Stimulated activated CD4-positive, alpha-beta T cell treated with anti-CD3 and anti-CD28 coated beads, TNF-alpha, amount 100 ng/mL, for 48 hours (primary cell): ENCODE data around the gene JADE2.
A peak's percentile ranks its signal among the peaks of the same experiment; 100 is the strongest.

Experiments
- DNase-seq, 3 donors: peaks; one replicate each; pipeline ENCODE4 v3.0.0-alpha.2; 2020; ENCODE audit warnings: low read depth in 3 of 3

The JADE2 gene

GRCh38 chr5:134529460-134529859 is 4.0 kb downstream of the JADE2 start:
- no peak for DNase-seq

GRCh38 chr5:134530301-134531077 is 5.0 kb downstream of the JADE2 start:
- no peak for DNase-seq

DNA sequence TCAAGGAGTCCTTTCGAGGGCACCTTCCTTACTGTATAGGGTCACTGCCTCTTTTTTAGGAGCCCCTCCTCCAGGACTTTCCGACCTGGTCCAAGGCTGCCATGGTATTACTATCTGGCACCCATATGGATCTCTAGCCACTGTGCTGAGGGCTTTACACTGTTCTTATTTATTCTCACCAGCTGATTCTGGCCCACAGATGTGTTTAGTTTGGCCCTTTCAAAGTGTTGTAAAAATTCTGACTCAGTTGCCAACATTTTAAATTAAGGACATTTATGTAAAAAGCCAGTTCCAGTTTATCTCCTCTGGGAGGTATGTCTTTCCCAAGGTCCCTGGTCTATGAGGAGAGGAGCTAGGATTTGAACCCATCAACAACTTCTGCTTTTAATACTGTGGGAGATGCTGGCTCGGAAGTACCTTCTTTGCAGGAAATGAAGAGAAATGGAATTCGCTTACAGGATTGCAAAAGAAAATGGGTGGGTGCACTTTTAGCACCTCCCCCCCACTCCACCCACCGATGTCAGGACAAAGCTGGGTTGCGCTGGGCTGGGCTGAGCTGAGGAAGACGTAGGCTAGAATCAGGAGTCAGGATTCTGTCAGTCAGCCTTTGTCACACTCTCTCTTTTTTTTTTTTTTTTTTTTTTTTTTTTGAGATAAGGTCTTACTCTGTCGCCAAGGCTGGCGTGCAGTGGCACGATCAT is 7.8 kb downstream of the JADE2 start:
- no peak for DNase-seq

DNA sequence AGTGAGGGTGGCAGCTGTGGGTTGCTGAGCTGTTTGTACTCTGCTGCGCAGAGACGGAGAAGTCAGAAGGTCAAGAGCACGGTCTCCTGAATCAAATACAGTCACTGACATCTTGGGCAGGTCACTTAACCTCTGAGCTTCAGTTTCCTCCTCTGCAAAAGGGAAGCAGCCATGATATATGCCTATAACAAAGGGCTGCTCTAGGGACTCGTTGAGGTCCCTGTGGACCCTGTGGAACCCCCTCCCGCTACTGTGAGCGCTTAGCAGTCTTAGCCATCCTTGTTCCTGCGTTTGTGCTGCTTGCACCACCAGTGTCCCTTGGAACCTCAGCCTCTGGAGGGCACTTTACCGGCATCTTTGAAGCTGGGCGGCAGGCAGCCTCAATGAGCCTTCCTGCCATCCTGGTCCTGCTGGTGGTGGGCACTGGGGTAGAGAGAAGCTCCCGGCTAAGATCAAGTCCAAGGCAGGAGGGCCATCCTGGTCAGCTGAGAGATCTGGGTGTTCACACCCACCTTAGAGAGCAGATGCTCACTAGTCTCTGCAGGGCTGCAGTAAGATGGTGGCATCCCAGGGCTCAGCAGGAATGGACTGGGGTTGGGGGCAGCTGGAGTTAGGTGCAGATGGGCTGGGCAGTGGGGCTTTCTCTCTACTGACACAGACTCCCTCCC is 8.7 kb downstream of the JADE2 start:
- DNase-seq, result no peak

- no peak for DNase-seq
Observed at GRCh38 chr5:134534726-134535110, 9.2 kb downstream of the JADE2 start.

DNA sequence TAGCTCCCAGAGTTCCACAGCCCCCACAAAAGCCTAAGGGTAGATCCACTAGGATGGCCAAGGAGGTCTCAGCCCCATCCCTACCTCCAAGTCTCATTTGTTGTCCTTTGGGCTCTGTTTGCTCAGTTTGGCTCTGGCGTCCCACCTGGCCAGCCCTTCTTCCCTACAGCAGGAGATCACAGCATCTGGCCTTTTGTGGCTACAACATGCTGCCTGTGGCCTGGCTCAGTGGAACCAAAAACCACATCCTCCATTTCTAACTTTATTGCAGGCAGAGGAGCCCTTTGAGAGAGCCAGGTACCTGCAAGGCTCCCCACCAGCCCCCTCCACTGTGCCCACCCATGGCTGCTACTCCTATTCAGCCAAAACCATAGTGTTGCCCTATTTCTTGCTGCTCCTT is 11.4 kb downstream of the JADE2 start:
- no peak for DNase-seq

DNA sequence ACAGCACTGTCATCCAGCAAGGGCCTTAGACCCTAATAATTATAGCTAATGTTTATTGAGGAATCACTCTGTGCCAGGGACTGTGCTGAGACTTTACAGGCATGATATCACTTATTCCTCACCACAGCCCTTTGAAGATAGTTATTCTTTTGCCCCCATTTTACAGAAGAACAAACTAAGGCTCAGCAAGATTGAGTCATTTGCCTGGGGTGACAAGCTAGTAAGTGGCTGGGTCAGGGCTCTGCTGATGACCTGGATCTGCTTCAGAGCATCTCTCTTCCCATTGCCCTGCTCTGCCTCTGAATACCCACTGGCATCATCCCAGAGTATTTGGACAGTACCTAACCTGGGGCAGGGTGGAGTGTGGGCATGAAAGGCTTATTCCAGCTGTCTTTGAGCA is 11.8 kb downstream of the JADE2 start:
- DNase-seq, result no peak

DNA sequence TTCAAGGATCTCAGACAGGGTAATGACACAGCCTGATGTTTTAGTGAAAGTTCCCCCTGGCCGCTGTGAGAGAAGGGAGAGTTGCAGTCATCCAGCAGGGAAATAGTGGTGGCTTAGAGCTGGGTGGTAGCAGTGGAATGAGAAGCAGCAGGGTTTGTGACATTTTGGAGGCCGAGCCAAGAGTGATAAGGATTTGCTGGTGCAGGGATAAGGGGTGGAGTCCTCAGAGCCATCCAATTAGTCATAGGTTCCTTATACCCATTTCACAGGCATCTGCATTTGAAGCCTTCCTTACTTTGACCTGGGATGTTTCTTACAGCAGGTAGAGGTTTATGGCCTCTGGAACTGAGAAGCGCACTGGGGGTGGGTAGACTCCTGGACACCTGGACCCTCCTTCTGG is 12.8 kb downstream of the JADE2 start:
- DNase-seq, result no peak

GRCh38 chr5:134539732-134540131 is 14.3 kb downstream of the JADE2 start:
- no peak for DNase-seq

GRCh38 chr5:134540747-134541733 is 15.6 kb downstream of the JADE2 start:
- no peak for DNase-seq

- DNase-seq, result no peak
Observed at GRCh38 chr5:134541736-134542376, 16.4 kb downstream of the JADE2 start.

DNA sequence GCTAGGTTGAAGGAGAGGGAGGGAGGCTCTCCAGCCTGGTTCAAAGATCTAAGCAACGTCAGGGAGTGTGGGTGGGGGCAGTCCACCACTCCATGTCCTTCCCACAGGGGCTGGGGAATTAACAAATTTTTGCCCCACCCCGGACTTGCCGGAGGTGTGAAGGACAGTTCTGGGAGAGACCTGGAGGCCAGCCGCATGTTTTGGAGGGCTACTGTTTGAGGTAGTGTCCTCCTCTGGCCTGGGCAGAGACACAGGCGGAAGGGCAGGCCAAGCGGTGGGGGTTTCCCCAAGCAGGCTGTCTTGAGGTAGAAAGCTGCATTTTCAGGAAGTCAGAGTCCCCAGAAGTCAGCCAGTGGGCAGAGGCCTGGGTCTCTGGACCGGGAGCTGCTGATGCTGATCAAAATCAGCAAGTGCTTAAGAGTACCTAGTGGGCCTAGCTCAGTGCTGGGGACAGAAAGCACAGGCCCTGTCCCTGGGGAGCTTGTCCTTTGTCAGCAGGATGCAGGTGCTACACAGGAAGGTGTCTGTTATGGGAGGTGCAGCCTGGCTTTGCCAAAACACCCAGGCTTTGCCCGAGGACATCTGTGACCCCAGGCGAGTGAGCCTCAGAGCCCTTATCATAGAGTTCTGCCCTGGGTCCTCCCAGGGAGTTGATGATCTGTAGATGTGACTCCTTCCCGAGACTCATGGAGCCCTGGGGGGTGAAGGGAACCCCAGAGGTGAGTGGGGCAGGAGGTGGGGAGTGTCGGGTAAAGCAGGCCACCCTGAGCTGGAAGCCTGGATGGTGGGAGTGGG is 18.5 kb downstream of the JADE2 start:
- DNase-seq, result peak in 1 of 3 donors; percentile 33

- no peak for DNase-seq
Observed at GRCh38 chr5:134545070-134545868, 19.8 kb downstream of the JADE2 start.

- no peak for DNase-seq
Observed at GRCh38 chr5:134547066-134547465, 21.6 kb downstream of the JADE2 start.

DNA sequence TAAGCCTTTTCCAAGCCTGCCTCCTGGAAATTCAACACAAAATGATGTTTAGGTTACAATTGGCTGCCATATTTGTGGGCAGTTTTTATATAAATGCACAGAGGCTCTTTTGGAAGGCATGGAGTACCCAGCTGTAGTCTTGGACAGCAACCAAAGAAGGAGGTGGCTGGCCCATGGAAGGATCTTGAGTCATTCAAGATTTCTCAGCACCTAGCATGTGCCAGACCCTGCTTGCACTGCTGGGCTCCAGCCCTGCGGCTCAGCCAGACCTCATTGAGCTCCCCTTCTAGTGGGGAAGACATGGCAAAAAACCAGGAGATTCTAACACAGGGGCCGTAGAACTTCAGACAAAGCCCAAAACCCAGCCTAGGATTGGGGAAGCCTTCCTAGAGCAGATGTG is 22.1 kb downstream of the JADE2 start:
- no peak for DNase-seq

GRCh38 chr5:134547999-134548658 is 22.7 kb downstream of the JADE2 start:
- no peak for DNase-seq

GRCh38 chr5:134549714-134550113 is 24.2 kb downstream of the JADE2 start:
- no peak for DNase-seq

DNA sequence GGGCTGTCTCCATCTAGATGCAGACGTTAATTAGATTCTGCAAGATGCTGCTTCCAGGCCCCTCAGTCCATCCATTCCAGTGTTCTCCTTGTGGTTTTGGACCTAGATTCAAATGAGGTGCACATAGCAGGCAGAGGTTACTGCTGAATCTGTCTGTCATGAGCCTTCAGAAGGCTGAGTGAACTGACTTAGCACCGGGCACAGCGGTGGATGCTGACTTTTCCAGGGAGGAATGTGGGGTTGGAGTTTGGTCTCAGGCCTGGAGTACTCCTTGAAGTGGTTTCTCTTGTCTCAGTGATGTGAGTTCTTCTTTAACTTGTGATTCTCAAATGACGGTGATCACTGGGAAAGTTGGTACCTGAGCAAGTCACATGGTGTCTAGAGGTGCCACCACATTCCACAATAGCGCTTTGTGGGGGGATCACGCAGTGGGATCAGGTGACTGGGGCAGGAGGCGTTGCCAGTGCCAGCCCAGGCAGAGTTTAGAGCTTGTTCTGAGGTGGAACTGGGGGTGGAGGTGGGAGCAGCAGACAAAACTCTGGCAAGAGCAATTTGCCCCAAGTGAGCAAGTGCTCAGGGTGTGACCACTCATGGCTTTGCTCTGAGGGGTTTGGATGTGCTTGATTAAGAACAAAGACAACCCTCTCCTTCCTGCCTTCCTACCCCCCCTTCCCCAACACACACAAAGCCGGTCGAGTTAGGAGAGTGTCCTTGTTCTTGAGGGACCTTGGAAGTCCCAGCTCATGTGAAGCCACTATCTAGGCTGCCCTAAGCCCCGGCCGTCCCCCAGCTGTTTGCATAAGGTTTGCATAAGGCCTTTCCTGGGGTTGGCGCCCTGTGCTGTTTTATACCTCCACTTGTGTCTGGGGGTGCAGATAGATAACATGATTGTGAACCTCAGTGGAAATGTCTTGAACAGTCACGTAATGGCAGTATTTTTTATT is 25.1 kb downstream of the JADE2 start:
- DNase-seq, result no peak
